NOMO-1 (cell line): ENCODE measurements around the gene WDR7.

ENCODE experiments used
- DNase-seq, 2 experiments: peaks; one replicate each; lab custom pipeline; 2025; ENCODE audit not compliant: unreplicated experiment in 2 of 2; lab: John Stamatoyannopoulos, UW

The WDR7 gene

DNA sequence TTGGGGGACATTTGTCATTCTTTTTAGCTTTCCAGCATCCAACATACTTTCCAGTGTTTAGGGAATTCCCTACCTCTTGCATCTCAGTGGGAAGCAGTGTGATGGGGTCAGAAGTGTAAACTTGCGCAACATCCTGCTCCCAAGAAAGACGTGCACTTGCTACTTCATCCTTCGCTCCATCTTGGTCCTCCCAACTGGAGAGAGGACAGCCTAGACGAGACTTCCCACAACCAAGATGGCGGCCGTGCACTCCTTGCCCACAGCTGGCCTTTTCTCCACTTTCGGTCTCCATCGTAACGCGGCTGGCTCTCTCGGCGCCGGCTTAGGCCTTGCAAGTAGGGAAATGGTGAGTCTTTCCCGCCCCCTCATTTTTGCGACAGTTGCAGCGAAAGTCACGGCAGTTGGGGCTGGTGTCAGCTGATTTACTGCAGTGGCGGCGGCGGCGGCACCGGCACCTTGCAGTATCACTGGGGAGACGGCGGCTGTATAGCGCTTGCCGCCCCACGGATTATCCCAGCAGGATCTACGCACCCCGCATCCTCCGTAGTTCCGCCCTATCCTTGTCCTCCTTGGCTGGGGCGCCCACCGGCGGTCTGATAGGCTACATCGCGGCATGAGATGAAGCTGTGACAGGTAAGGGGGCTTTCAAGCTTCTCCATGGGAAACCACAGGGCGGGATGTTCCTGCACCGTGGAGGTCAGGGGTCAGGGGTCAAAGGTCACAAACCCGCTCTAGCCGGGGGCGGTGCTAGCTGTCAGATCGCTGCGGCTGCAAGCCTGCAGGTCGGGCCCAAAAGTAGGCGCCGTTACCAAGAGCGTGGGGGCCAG, at the start of gene WDR7:
TSS of gene WDR7 (plus strand) at position 416 of the 827 bp plus-strand sequence. CDS start 21,157 bp downstream, outside the sequence.
- DNase-seq: peak; percentile 96

- no peak for DNase-seq
Measured at GRCh38 chr18:56606618-56607017, 44.5 kb upstream of the WDR7 start.

- no peak for DNase-seq
Measured at GRCh38 chr18:56615738-56616520, 35.2 kb upstream of the WDR7 start.

GRCh38 chr18:56627991-56628390, 23.2 kb upstream of the WDR7 start:
- DNase-seq: no peak

- DNase-seq: no peak
Measured at GRCh38 chr18:56632070-56633022, 18.8 kb upstream of the WDR7 start.

DNA sequence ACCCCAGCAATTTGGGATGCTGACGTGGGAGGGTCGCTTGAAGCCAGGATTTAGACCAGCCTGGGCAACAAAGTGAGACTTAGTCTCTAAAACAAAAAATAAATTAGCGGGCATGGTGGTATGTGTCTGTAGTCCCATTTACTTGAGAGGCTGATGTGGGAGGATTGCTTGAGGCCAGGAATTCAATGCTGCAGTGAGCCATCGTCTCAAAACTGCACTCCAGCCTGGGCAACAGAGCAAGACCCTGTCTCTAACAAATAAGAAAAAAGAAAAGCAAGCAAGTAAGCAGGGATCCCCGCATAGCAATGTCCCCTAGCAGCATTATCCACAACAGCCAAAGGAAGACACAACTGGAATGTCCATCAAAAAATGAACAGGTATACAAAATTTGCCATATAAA, 16.2 kb upstream of the WDR7 start:
- no peak for DNase-seq

DNA sequence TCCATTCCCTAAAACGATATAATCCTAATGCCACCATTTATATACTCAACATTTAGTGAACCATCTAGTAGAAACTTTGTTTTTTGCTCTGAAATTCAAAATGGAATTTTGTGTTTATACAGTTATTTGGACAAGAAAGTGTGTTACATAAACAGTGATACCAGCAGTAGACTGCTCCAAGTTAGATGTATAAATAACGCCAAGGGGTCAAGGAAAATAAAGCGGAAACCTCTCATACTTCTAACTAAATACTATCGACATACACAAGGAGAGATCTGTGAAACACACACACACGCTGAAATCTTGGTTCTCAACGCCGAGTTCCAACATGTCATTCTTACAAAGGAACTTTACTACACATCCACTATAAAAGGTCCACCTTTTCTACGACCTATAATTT, 14.0 kb upstream of the WDR7 start:
- no peak for DNase-seq

DNA sequence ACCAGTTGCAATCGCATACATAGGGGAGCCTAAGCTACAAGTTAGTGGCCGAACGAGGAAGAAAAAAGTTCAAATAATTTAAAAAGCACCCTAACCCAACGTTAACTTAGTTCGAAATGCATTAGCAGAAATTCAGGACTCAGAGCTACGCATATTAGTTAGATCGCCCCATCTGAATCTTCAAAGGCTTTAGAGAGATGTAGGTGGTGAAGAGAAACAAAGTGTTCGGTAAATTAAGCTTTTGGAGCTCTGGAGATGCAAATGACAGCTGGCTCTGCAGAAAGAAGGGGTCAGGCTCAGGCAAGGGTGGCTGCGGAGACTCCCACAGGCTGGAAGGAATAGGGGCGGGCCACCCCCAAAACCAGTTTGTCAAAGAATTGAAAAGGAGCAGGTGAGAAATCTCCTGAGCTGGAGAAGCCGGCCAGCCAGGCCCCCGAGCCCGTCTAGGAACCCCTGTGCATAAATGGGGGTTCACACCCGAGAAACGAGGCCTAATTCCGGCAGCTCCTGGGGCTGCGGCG, 13.4 kb upstream of the WDR7 start:
- no peak for DNase-seq

DNA sequence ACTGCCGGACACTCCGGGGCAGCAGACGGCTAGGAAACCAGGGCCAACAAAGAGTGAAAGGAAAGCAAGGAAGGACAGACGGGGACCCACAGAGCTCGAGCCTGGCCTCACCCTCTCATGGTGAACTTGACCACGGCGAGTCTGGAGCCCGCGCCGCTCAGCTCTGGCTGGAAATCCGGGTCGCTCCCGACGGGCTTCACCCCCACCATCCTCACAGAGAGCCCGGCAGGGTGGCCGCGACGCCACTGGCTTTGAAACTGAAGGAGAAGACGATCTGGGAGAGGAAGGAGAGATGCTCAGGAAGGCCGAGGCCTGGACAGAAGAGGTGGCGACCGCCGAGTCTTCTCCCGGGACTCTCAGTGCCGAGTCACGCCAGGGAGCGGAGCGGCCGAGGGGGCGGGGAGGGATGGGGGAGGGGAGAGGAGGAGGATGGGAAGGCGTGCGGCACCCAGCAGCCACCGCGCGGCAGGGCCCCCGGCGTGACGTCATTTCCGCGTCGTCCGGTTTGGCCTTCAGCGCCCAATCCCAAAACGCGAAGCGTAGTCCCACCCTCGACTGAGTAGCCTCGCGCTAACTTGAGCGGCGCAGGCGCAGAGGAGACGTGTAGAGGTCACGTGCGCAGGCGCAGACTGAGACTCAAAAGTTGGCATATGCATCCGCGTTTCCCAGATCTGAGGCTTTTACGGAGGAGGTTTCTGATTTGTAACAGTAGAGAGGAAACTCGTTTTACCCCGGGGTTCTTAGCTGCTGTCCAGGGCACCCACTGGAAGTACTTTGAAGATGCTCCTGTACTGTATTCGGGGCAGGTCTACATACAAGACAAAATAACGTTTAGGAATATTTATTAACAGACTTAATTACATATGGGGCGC, 12.7 kb upstream of the WDR7 start, which contains the start of gene TXNL1:
TSS of gene TXNL1 (minus strand) at position 361 of the 872 bp plus-strand sequence. CDS start at position 209, 152 bp downstream.
- DNase-seq: peak; percentile 97

DNA sequence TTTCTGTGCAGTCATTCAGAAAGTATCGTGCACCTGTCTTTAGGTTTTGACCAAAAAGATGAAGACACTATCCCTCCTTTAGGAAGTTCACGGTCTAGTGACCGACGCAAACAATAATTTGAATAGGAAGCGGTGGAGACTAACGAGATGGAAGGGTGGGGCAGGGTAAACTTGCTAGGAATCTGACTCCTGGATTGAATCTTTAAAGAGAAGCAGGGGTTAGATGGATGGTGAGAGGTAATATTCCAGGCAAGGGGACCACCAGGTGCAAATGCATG, 12.1 kb upstream of the WDR7 start:
- no peak for DNase-seq

DNA sequence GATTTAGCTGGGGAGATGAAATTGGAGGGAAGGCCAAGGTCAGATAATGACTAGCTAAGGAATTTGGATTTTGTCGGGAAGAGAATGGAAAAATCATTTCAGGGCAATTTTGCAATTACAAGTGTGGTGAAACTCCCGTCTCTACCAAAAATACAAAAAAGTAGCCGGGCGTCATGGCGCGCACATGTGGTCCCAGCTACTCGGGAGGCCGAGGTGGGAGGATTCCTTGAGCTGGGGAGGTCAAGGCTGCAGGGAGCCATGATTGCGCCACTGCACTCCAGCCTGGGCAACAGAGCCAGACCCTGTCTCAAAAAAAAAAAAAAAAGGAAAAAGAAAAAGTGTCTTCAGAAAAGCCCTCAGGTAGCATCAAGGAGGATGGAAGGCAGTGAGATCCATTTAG, 11.6 kb upstream of the WDR7 start:
- no peak for DNase-seq

DNA sequence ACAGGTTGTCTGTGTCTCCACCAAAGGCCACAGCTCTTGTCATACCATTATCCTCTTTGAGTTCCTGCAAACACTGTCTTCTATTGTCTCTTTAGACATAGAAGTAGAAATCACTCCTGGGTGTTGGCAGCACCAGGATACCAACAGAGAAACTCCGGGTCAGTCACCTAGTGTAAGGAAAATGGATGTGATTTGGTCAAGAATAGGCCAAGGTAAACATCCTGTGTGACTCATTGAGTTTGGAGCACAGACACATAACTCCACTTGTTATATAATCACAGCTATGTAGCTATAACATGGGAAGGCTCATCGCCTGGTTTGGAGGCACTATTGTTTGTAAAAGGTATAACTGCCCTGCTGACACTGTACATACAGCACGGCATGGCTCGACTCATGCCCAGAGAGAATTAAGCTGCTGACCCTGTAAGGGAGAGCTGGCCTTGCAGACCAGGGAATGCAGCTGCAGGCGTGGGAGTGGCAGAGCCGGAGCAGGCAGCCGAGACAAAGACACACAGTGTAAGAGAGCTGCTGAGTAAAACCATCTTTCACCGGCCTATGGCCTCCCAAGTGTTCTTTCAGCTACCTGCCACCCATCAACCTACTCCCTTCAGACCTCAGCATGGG, 9.3 kb upstream of the WDR7 start:
- DNase-seq: no peak

DNA sequence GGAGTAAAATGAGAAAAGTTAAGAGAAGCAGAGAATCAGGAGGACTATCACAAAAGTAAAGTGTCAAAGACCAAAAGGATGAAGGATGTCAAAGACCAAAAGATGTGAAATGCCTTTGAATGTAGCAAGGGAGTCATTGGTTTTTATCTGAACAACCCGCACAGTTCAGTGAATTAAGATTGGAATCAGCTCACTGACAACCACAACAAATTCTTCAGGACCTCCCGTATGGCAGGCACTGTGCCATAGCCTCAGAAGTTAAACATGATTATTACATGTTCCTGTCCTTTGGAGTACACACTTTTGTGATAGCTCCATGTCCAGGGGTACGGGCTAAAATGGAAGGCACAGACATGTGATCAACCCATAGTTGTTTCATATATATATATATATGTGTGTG, 7.8 kb upstream of the WDR7 start:
- DNase-seq: no peak

- DNase-seq: peak in 1 of 2 experiments; percentile 24
Measured at GRCh38 chr18:56645415-56646016, 5.6 kb upstream of the WDR7 start.

GRCh38 chr18:56647071-56647470, 4.1 kb upstream of the WDR7 start:
- DNase-seq: no peak

GRCh38 chr18:56647951-56648893, 2.9 kb upstream of the WDR7 start:
- no peak for DNase-seq

- DNase-seq: no peak
Measured at GRCh38 chr18:56649996-56650395, 1.2 kb upstream of the WDR7 start.

DNA sequence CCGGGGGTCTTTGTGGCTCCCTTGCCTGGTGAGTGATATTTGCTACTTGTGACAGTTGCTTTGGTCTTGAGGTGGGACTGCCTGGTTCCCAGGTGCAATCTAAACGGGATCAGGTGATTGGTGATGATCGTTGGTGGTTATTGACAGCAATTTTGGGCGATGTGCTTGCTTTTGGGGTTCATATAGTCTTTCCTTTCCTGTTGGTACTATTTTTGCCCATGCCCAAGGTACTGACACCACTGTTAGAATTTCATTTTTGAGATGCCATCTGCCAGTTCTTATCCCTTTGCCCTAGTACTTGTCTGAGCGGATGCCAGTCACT, 573 bp downstream of the WDR7 start:
- DNase-seq: no peak
